GM23248 (cell line): Measurements from ENCODE around the gene AMACR. TPM values are rescaled to one million over a fixed set of nuclear protein-coding genes. Genes with fewer than 3 reads are reported as not detected.
A peak's percentile ranks its signal among the peaks of the same experiment; 100 is the strongest.

Source experiments
- DNase-seq: peaks from one replicate; pipeline ENCODE4 v3.0.0-alpha.2; 2015
- H2AFZ ChIP-seq: fragments of 200-600 bp; sonication (generic); 2 replicates; pipeline ENCODE4 v1.6.1; 2016; ENCODE audit warnings: antibody characterized with exemption
- H3F3A ChIP-seq: fragments of 200-600 bp; sonication (generic); 2 replicates; pipeline ENCODE4 v1.6.1; 2016; ENCODE audit warnings: mild to moderate bottlenecking, antibody characterized with exemption, mixed run types; ENCODE audit not compliant: insufficient read depth
- H3K27ac ChIP-seq: fragments of 200-600 bp; sonication (generic); 2 replicates; pipeline ENCODE4 v1.5.1; 2016; ENCODE audit warnings: mild to moderate bottlenecking
- H3K27me3 ChIP-seq: fragments of 200-600 bp; sonication (generic); replicated peaks from 2 replicates; pipeline ENCODE4 v1.6.1; 2016; ENCODE audit warnings: mild to moderate bottlenecking; ENCODE audit not compliant: insufficient read depth
- H3K36me3 ChIP-seq: fragments of 200-600 bp; sonication (generic); 2 replicates; pipeline ENCODE4 v1.6.1; 2016; ENCODE audit warnings: low read depth, mild to moderate bottlenecking
- H3K4me1 ChIP-seq: fragments of 200-600 bp; sonication (generic); 2 replicates; pipeline ENCODE4 v1.6.1; 2016; ENCODE audit warnings: mild to moderate bottlenecking; ENCODE audit not compliant: insufficient read depth
- H3K4me2 ChIP-seq: fragments of 200-600 bp; sonication (generic); one replicate; pipeline ENCODE4 v1.6.1; 2016; ENCODE audit warnings: mild to moderate bottlenecking; ENCODE audit not compliant: unreplicated experiment
- H3K4me3 ChIP-seq: fragments of 200-600 bp; sonication (generic); 2 replicates; pipeline ENCODE4 v1.5.1; 2016; ENCODE audit warnings: mild to moderate bottlenecking
- H3K79me2 ChIP-seq: fragments of 200-600 bp; sonication (generic); 2 replicates; pipeline ENCODE4 v1.6.1; 2016; ENCODE audit warnings: mild to moderate bottlenecking; ENCODE audit not compliant: insufficient read depth
- H3K9ac ChIP-seq: fragments of 200-600 bp; sonication (generic); 2 replicates; pipeline ENCODE4 v1.6.1; 2016; ENCODE audit warnings: mild to moderate bottlenecking
- H3K9me2 ChIP-seq: fragments of 200-600 bp; sonication (generic); 2 replicates; pipeline ENCODE4 v1.6.1; 2016; ENCODE audit warnings: mixed run types, mild to moderate bottlenecking, moderate library complexity; ENCODE audit not compliant: insufficient read depth
- H3K9me3 ChIP-seq: fragments of 200-600 bp; sonication (generic); one replicate; pipeline ENCODE4 v1.6.1; 2017; ENCODE audit warnings: low read depth
- H4K20me1 ChIP-seq: fragments of 200-600 bp; sonication (generic); 2 replicates; pipeline ENCODE4 v1.6.0; 2016; ENCODE audit not compliant: insufficient read depth
- EZH2 ChIP-seq: fragments of 200-600 bp; sonication (generic); IDR thresholded peaks from 2 replicates; pipeline ENCODE4 v1.6.1; 2018; ENCODE audit warnings: antibody characterized with exemption, mild to moderate bottlenecking; ENCODE audit not compliant: insufficient read depth, poor library complexity, severe bottlenecking
- EZH2phosphoT487 ChIP-seq: fragments of 200-600 bp; sonication (generic); IDR thresholded peaks from 2 replicates; pipeline ENCODE4 v1.6.1; 2018; ENCODE audit warnings: antibody characterized with exemption, moderate library complexity, mild to moderate bottlenecking, low read depth; ENCODE audit not compliant: insufficient read depth
- WGBS, 2 experiments: methylation state at CpG; one replicate each; pipeline ENCODE4 v1.1.6; 2015 to 2017; ENCODE audit warnings: low lambda C conversion rate in 2 of 2, low coverage in 1 of 2; ENCODE audit errors: missing lambda C conversion rate in 2 of 2; 5-methylcytosine and 5-hydroxymethylcytosine counted together
- in situ Hi-C: fragments of 300-500 bp; cut with MboI; formaldehyde crosslinking; loops from 2 replicates; pipeline ENCODE4 v1.15.0; 2020
- polyA plus RNA-seq: library from polyadenylated mRNA; unstranded; fragments of >200 nt; fragmentation: Nextera tagmentation; extraction: Ambion mirVana; gene quantifications from 2 replicates; pipeline ENCODE4 v1.2.1, GENCODE V29; 2016
- total RNA-seq: library from RNA; depleted of rRNA; stranded (reverse); fragments of >200 nt; shearing (Covaris generic); gene quantifications from 2 replicates; pipeline ENCODE4 v1.2.3, GENCODE V29; 2014

Gene AMACR
- total and polyA plus RNA-seq, 2 experiments from 2014 or later, result 22.5 to 22.6 TPM

- Histone ChIP-seq H3K27ac (peak overlapping the region; percentile 84), H3K4me1 (peaks cover 35% of the 10 kb centered on the region), H3K79me2 (no peaks in the 10 kb centered on the region), H2AFZ (peak overlapping the region; percentile 28; the same call in 1 of the 2 replicates), H3K9ac (no peak overlapping the region), H3K9me3 (no peaks in the 10 kb centered on the region), H3K4me2 (no peak overlapping the region), H3K4me3 (no peak overlapping the region), H3K9me2 (peaks cover 5% of the 10 kb centered on the region; the same call in 1 of the 2 replicates), H4K20me1 (no peaks in the 10 kb centered on the region), H3K27me3 (no peaks in the 10 kb centered on the region), H3F3A (peaks cover 37% of the 10 kb centered on the region), H3K36me3 (no peaks in the 10 kb centered on the region)
- no peak for DNase-seq
- in situ Hi-C loops, result no loop called here
- TF ChIP-seq EZH2phosphoT487, result no peak
- no peak for TF ChIP-seq EZH2
- 96 to 100% methylated on average over 1 of the region's 1 CpG for WGBS, 2 experiments
Observed at GRCh38 chr5:34054400-34054729, 46.5 kb upstream of the AMACR start.

GRCh38 chr5:34053571-34054399 is 45.9 kb upstream of the AMACR start:
- DNase-seq, result peak; percentile 41
- Histone ChIP-seq H3F3A (peaks cover 37% of the 10 kb centered on the region), H3K9ac (no peak overlapping the region), H3K36me3 (no peaks in the 10 kb centered on the region), H3K27ac (peak overlapping the region; percentile 84), H2AFZ (peak overlapping the region; percentile 28), H3K79me2 (no peaks in the 10 kb centered on the region), H3K9me2 (peaks cover 5% of the 10 kb centered on the region; the same call in 1 of the 2 replicates), H3K9me3 (no peaks in the 10 kb centered on the region), H4K20me1 (no peaks in the 10 kb centered on the region), H3K4me3 (peak overlapping the region; percentile 12; the same call in 1 of the 2 replicates), H3K4me1 (peaks cover 35% of the 10 kb centered on the region), H3K27me3 (no peaks in the 10 kb centered on the region), H3K4me2 (peak overlapping the region; percentile 59)
- WGBS, 2 experiments, result 57 to 62% methylated on average over 5 of the region's 5 CpGs
- in situ Hi-C loops, result no loop called here
- no peak for TF ChIP-seq EZH2phosphoT487
- no peak for TF ChIP-seq EZH2

DNA sequence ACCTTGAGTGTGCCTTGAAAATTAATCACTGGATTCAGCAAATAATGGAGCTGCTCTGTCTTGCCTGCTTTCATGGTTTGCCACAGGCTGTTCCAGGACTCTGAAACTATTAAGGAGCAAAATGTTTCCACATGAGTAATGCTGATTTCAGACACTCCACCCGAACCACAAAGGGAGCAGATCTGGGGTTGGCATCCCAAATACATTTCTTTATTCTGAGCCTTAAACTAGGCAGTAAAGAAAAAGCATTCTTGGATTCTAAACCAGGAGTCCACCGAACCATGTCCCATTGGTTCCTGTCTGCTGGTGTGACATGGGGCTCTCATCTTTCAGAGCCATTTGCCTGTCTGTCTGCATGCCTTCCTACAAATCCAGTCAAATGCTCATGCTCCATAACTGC is 45.3 kb upstream of the AMACR start:
- Histone ChIP-seq H3K9me3 (no peaks in the 10 kb centered on the region), H3K36me3 (no peaks in the 10 kb centered on the region), H3K79me2 (no peaks in the 10 kb centered on the region), H3F3A (peaks cover 37% of the 10 kb centered on the region), H3K9me2 (peaks cover 5% of the 10 kb centered on the region; the same call in 1 of the 2 replicates), H3K27me3 (no peaks in the 10 kb centered on the region), H3K4me3 (peak overlapping the region; percentile 54), H3K4me1 (peaks cover 35% of the 10 kb centered on the region), H2AFZ (peak overlapping the region; percentile 28), H3K9ac (peak overlapping the region; percentile 63), H3K4me2 (peak overlapping the region; percentile 85), H4K20me1 (no peaks in the 10 kb centered on the region), H3K27ac (peak overlapping the region; percentile 84)
- TF ChIP-seq EZH2 (no peak), EZH2phosphoT487 (no peak)
- peak; percentile 96 for DNase-seq
- 0% methylated on average over 2 of the region's 2 CpGs for WGBS, 2 experiments
- in situ Hi-C loops, result no loop called here

GRCh38 chr5:34051374-34051980 is 43.6 kb upstream of the AMACR start:
- peaks cover 5% of the 10 kb centered on the region; the same call in 1 of the 2 replicates for H3K9me2 ChIP-seq
- no peak overlapping the region; the same call in 1 of the 2 replicates for H3K9ac ChIP-seq
- peak; percentile 39 for DNase-seq
- no peak for TF ChIP-seq EZH2
- TF ChIP-seq EZH2phosphoT487, result no peak
- no peaks in the 10 kb centered on the region for H3K9me3 ChIP-seq
- H3K4me3 ChIP-seq, result no peak overlapping the region
- peak overlapping the region; percentile 72 for H2AFZ ChIP-seq
- H3K79me2 ChIP-seq, result no peaks in the 10 kb centered on the region
- H3K36me3 ChIP-seq, result no peaks in the 10 kb centered on the region
- peak overlapping the region; percentile 85 for H3K4me2 ChIP-seq
- 33 to 37% methylated on average over 4 of the region's 4 CpGs for WGBS, 2 experiments
- no peaks in the 10 kb centered on the region for H4K20me1 ChIP-seq
- peak overlapping the region; percentile 84 for H3K27ac ChIP-seq
- H3K27me3 ChIP-seq, result no peaks in the 10 kb centered on the region
- peaks cover 36% of the 10 kb centered on the region for H3K4me1 ChIP-seq
- in situ Hi-C loops, result no loop called here
- peaks cover 39% of the 10 kb centered on the region for H3F3A ChIP-seq
